ENCODE measurements around the gene MAP1S.

The MAP1S gene

GRCh38 chr19:17718947-17719711, at the start of gene MAP1S:
Gene MAP1S (plus strand): TSS chr19:17719480. CDS start chr19:17719503, 23 bp downstream.
- DNase-seq, result peak; percentile 75 to 80

- peak; percentile 28 to 37 for DNase-seq
Measured at GRCh38 chr19:17671906-17672305, 47.4 kb upstream of the MAP1S start.

GRCh38 chr19:17673937-17674799, 45.1 kb upstream of the MAP1S start:
- DNase-seq, result no peak

- DNase-seq, result no peak
Measured at GRCh38 chr19:17676295-17676694, 43.0 kb upstream of the MAP1S start.

GRCh38 chr19:17677002-17677401, 42.3 kb upstream of the MAP1S start:
- DNase-seq, result no peak

- DNase-seq, result no peak
Measured at GRCh38 chr19:17678836-17679235, 40.4 kb upstream of the MAP1S start.

- DNase-seq, result no peak
Measured at GRCh38 chr19:17679526-17680229, 39.6 kb upstream of the MAP1S start.

GRCh38 chr19:17680230-17680722, 39.0 kb upstream of the MAP1S start:
- DNase-seq, result peak; percentile 39 to 51

GRCh38 chr19:17681505-17682125, 37.7 kb upstream of the MAP1S start:
- peak; percentile 43 to 55 for DNase-seq

GRCh38 chr19:17682273-17682672, 37.0 kb upstream of the MAP1S start:
- no peak for DNase-seq

GRCh38 chr19:17683078-17683477, 36.2 kb upstream of the MAP1S start:
- DNase-seq, result no peak

- no peak for DNase-seq
Measured at GRCh38 chr19:17684256-17684655, 35.0 kb upstream of the MAP1S start.

- DNase-seq, result no peak
Measured at GRCh38 chr19:17685451-17686022, 33.7 kb upstream of the MAP1S start.

GRCh38 chr19:17686023-17686521, 33.2 kb upstream of the MAP1S start:
- no peak for DNase-seq

- DNase-seq, result peak in 1 of 2 donors; percentile 21
Measured at GRCh38 chr19:17686592-17687024, 32.7 kb upstream of the MAP1S start.

- no peak for DNase-seq
Measured at GRCh38 chr19:17687141-17687856, 32.0 kb upstream of the MAP1S start.

GRCh38 chr19:17687857-17688784, 31.2 kb upstream of the MAP1S start, which contains the start of gene UNC13A:
Gene UNC13A (minus strand): TSS chr19:17688354. CDS start chr19:17688199, 155 bp downstream.
- DNase-seq, result peak; percentile 58 to 63

GRCh38 chr19:17688853-17689595, 30.3 kb upstream of the MAP1S start:
- DNase-seq, result no peak

GRCh38 chr19:17692566-17692965, 26.7 kb upstream of the MAP1S start:
- no peak for DNase-seq

Measured in stimulated activated CD4-positive, alpha-beta T cell treated with anti-CD3 and anti-CD28 coated beads, Interleukin-2, amount 100 ng/mL, for 24 hours (primary cell).